GM20431 (cell line): ENCODE measurements around the gene RNF19B.
"Not testable (repeated sequence)": the region's sequence is repeated elsewhere in the genome, so short reads cannot be mapped to it uniquely, and the experiment has no call there.

Experiments
- in situ Hi-C: fragments of 300-500 bp; cut with MseI, MboI; formaldehyde crosslinking; loops from one replicate; pipeline ENCODE4 v1.15.0; 2020; ENCODE audit warnings: low sequenced_read_pairs; ENCODE audit not compliant: unreplicated experiment

The RNF19B gene

DNA sequence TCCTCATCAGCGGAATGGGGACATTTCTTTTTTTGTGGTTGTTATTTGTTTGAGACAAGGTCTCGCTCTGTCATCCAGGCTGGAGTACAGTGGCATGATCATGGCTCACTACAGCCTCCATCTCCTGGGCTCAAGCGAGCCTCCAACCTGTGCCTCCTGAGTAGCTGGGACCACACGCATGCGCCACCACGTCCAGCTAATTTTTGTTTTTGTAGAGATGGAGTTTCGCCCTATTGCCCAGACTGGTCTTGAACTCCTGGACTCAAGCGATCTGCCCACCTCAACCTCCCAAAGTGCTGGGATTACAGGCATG, 28.7 kb upstream of the RNF19B start:
- in situ Hi-C loops = not testable (repeated sequence)

DNA sequence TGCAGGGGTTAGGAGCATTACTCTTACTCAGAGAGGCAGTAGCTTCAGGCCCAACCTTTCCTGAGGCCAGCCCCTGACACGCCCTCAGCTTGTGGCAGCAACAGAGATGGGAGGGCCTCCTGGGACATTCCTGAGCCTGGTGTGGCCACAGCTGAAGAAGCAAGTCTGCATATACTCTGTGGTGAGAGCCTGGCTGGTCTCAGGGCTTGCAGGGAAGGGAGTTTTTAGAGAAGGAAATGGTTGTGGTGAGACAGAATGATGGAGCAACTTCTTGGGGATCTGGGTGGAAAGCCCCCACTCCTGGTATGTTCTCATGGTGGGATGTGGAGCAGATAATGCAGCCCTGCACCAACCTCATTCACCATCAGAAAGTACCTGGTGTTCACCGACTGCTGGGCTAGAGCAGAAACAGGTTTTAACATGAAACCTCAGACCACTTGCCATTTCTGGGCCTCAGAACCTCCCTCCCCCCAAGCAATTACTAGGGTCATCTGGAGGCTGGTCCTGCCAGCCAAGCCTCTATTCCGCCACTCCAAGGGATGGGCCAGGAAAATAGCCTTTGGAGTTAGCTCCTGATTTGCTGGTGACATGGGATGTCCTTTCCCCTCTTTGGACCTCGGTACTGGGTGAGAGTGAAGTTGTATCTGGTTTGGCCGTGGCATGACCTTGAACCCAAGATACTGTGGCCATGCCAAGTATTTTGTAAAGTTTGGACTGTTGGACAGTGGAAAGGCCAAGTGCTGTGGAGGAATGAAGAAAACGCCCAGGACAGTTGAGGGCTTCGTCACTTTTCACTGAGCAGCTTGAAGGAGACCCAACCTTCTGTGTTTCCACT, 28.1 kb upstream of the RNF19B start:
- in situ Hi-C loops = no loop called here

DNA sequence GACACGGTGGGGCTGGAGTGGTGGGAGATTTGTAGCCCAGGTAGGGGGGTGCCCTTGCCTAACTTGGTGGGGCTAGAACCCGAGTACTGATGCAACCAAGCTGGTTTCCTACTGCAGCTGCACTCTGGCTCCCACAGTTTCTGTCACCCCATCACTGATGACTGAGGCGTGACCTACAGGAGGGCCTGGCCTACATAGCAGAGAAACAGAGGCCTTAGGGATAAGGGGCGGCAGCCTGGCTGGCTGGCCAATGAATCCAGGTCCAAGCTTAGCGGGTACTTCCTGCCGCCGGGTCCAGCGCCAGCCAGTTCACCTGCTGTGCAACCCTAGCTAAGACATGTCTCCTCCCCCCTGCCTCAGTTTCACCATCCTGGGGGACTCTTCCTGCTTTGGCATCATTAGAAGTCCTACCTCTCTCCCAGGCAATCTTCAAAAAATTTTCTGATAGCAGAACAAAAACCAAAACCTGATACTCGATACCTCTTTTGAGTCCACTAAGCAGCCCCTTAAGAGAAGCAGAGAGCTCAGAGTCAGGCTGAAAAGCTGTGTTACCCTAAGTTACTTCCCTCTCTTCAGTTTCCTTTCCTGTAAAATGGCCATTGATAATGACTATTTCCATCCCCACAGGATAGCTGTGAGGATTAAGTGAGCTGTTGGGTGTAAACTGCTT, 27.3 kb upstream of the RNF19B start:
- in situ Hi-C loops = no loop called here

DNA sequence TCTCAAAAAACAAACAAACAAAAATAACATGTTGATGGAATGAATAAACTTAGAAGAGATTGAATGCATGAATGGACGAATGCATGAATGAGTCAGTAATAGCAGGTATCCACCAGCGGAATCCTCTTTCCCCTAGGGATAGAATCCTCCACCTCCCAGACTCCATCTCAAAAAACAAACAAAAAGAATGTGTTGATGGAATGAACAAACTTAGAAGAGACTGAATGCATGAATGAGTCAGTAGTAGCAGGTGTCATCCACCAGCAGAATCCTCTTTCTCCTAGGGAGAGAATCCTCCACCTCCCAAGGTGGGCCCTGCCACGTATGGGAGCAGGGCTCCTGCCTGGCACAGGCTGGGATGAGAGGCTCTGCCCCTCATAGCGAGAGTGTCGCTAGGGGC, 26.8 kb upstream of the RNF19B start:
- in situ Hi-C loops = no loop called here

DNA sequence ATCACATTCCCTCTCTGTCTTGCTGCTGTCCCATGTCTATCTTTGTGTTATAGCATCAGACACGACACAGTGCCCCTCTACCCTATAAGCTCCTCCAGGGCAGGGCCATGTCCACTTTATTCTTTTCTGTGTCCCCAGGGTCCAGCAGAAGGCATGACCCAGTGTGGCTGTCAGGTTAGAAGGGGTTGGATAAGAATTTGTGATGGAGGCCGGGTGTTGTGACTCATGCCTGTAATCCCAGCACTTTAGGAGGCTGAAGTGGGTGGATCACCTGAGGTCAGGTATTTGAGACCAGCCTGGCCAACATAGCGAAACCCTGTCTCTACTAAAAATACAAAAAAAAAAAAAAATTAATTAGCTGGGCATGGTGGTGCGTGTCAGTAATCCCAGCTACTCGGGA, 26.3 kb upstream of the RNF19B start:
- in situ Hi-C loops = no loop called here

DNA sequence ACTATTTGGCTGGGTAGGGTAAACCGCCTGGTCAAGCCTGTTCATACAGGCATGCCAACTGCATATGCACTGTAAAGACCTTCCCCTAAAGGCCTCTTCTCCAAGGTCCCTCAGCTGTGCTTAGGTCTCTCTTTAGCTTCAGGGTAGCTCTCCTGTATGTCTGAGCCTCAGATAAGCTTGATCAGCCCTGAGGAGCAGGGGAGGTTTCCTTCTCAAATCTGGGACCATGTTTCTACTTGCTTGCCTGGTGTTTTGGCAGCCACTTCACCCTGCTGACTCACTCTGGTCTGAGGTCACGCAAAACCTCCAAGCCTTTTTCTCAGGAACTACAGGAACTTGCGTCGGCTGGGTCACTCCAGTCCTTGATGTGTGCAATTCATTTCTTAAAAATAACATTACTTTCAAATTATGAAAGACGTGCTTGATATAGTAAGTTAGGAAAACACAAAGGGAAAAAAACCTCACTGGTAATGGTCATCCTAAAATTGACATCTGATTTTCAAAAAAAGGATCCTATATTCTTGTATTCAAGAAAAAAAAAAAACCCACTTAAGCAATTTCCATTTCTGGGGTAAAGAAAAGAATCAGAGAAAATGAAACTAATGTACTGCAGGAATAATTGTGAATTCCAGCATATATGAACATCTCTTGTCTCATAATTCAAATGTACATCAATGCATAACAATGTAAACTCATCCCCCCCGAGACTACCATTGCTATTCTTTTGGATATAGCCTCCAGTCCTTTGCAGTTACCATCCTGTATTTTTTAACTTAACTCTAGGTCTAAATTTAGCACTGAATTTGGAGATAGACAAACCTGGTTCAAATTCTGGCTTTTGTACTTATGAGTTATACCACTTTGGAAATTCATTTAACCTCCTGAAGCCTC, 24.8 kb upstream of the RNF19B start:
- in situ Hi-C loops = no loop called here

DNA sequence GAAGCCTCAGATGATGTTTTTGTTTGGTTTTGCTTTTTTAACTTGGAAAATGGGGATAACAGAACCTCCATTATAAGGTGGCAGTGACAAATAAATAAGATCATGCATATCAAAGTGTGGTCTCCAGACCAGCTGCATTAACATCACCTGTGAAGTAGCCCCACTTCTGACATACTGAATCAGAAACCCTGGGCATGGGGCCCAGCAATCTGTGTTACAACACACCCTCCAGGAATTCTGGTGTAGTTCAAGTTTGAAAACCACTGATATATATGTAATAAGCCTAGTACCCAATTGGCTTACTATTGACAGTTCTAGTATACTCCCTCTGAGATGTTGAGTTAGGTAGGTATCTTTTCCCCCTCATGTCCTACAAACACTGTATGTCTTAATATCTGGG, 24.1 kb upstream of the RNF19B start:
- in situ Hi-C loops = no loop called here

DNA sequence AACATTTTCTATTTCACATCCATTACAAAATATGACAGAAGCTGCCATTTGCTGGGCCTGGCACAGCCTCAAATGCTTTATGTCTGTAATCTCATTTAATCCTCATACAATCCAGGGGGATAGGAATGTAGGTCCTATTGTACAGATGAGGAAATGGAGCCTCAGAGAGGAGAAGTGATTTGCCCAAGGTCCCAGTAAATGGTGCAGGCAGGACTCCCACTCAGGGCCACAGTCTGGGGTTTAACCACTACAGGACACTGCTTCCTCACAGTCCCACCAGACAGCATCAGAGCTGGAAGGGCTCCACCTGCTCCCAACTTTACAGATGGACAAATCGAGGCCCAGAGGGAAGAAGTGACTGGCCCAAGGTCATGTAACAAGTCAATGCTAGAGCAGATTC, 20.6 kb upstream of the RNF19B start:
- in situ Hi-C loops = no loop called here

DNA sequence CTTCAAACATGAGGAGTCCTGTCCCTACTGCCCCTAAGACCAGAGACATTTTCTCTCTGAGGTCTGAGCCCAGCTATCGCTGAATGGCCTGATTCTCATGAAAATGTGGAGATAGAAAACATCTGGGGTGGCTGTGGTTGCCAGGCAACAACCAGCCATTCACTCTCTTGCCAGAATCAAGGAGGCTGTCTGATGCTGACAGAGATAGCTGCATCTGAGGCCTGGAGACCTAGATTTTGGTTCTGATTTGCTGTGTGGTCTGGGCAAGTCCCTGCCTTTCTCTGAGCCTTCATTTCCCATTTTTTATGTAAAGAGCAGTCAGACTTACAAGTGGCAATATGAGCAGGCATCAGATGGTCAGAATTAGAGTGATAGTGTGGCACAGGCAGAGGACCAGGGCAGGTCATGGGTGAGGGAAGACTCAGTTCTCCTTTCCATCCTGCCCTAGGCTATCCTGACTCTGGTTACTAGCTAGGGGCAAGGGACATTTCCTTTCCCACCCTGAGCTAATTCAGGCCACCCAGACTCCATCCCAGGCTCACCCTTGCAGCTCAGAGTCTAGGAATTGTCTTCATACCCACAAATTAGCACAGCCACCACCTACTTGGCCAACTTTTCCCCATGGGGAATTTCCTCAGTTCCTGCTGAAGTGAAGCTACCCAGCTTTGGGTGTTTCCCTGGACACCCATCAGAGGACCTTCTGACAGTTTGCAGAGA, 20.0 kb upstream of the RNF19B start:
- in situ Hi-C loops = no loop called here

DNA sequence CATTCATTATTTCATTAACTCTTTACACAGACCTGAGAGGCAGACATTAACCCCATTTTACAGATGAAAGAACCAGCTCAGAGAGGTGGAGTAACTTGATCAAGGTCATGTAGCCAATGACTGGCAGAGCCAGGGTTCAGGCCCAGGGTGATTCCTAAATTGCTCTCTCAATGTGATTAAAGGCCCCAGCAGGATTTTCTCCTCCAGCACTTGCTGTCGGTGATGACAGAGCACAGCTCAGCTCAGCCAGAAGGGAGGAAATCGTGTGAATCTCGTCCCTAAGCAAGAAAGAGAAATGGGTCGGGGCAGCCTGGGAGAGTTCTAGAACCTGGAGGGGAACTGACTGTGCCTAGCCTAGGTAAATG, 19.5 kb upstream of the RNF19B start:
- in situ Hi-C loops = no loop called here

DNA sequence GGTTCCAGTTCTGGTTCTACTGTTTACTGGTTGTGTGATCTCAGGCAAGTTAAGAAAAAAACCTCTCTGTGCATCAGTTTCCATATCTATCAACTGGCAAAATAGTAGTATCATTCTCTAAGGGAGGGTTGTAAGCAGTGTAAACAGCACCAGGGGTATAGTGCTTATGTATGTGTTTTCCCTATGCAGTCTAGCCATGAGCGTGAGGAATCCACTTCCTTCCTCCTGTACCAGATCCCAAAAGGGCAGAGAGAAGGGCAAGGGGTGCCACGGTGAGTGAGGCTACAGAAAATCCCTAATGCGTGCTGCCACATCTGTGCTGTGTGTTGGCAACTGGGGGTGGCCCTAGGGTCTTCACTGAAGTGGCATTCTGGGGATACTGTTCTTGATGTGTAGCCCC, 18.4 kb upstream of the RNF19B start:
- in situ Hi-C loops = no loop called here

DNA sequence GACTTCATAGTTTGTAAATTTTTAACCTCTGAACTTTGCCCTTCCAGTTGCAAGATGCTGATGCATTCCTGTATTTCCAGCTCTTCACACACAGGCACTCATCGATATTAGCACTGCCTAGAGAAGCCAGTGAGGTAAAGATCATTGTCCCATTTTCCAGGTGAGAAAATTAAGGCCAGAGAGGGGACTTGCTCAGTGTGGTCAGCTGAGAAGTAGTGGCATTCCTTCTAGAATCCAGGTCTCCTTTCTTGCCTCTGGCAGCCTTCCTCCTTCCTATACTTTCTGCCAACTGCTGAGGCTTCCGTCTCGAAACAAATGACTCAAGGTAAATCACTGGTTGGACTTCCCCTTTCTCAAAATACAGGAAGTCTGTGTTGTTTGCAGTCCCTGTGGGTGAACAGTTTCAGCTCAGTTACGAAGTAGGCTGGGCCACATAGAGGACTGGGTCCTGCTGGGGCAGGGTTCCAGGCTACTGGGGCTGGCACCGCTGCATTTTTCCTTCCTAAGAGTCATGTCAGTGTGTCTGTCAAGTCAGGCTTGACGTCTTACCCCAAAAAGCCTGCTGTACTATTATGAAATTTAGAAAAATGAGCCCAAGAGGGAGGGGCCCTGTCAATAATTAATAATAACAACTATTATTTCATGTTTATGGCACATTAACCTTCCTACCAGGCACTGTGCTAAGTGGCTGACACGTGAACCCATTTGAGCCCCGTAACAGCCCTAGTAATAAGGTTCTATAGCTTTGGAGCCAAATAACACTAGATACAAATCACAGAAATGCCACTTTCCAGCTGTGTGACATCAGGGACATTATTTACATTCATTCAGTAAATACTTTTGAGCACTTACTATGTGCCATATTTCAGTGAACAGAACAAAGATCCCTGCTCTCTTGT, 16.6 kb upstream of the RNF19B start:
- in situ Hi-C loops = no loop called here

DNA sequence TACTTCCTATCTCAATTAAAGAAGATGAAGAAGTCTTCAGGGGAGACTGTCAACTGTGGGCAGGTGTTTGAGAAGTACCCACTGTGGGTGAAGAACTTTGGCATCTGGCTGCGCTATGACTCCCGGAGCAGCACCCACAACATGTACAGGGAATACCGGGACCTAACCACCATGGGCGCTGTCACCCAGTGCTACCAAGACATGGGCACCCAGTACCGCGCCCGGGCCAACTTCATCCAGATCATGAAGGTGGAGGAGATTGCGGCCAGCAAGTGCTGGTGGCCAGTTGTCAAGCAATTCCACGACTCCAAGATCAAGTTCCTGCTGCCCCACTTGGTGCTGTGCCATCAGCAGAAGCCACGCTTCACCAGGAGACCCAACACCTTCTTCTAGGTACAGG, 15.5 kb upstream of the RNF19B start:
- in situ Hi-C loops = no loop called here

DNA sequence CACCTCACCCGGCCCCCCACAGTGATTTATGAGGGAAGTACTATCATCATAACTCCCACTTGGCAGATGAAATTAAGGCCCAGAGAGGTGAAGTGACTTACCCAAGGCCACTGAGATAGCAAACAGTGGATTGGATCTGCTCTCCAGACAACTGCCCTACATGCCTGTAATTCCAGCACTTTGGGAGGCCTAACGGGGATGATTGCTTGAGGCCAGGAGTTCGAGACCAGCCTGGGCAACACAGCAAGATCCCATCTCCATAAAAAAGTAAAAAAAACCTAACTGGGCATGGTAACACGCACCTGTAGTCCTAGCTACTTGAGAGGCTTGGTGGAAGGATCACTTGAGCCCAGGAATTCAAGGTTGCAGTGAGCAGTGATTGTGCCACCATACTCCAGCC, 14.2 kb upstream of the RNF19B start:
- in situ Hi-C loops = no loop called here

DNA sequence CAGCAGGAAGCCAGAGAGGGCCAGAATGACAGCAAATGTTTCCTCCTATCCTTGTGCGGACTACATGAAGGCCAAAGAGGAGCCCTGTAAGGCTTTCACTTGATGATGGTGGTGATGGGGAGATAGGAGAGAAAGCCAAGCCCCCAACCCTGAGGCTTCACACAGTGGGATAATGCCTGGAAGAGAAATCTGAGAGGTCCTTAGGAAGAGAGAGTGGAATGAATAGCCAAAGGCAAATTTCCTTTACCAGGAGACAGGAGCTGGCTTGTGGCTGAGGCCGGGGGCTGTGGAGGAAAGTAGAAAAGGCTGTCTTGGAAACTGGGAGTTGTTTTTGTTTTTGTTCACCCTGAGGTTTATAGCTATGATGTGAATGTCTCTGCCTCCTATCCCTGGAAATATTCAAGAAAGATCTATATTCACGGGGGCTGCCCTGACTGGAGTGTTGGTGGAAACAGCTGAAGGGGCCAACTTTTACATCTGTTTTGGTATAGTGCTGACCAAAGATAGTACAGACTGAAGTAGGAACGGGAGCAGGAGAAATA, 13.0 kb upstream of the RNF19B start:
- in situ Hi-C loops = no loop called here

DNA sequence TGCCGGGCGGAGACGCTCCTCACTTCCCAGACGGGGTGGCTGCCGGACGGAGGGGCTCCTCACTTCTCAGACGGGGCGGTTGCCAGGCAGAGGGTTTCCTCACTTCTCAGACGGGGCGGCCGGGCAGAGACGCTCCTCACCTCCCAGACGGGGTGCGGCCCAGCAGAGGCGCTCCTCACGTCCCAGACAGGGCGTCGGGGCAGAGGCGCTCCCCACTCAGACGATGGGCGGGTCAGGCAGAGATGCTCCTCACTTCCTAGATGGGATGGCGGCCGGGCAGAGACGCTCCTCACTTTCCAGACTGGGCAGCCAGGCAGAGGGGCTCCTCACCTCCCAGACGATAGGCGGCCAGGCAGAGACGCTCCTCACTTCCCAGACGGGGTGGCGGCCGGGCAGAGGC, 10.4 kb upstream of the RNF19B start:
- in situ Hi-C loops = not testable (repeated sequence)

DNA sequence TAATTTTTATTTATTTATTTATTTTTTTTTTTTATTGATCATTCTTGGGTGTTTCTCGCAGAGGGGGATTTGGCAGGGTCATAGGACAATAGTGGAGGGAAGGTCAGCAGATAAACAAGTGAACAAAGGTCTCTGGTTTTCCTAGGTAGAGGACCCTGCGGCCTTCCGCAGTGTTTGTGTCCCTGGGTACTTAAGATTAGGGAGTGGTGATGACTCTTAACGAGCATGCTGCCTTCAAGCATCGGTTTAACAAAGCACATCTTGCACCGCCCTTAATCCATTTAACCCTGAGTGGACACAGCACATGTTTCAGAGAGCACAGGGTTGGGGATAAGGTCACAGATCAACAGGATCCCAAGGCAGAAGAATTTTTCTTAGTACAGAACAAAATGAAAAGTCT, 8.8 kb upstream of the RNF19B start:
- in situ Hi-C loops = not testable (repeated sequence)

DNA sequence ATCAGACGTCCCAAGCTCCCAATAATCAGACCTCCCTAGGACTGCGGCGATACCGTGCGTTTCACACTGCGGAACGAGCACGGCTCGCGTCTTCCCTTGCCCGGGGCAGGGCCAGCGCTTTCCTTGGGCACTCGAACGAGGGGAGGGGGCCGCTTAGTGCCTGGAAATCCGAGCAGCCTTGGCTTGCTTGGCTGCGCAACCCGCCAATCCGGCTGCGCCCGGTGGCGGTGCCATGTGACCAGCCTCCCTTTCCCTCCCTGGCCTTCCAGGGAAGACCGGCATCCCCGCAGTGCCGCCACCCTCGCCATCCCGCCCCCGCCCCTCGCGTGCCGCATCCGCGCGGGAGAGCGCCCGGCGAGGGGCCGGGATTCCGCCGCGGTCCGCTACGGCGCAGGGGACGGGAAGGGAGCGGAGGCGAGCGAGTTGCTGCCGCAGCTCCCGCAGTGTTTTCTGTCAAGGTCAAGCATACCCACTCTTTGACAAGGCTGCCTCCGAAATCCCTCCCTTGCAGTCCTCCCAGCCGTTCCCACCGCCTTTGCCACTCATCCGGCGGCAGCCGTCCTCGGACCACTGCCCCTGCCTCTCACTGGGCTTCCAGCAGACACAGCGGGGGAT, 8.3 kb upstream of the RNF19B start:
- in situ Hi-C loops = no loop called here

DNA sequence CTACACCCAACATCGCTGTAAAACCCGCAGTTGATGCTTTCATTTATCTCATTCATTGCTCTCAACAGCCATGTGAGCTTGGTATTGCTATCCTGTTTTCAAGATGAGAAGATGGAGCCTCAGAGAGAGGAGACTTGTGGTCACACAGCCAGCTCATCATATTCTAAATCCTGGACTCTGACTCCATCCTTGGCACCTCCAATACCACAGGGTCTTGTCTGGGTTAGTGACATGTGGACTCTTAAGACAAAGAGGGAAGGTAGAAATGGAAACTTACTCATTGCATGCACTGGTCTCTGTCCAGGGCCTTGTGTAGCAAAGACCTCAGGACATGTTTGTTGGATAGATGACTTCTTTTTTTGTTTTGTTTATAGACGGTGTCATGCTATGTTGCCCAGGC, 7.0 kb upstream of the RNF19B start:
- in situ Hi-C loops = no loop called here
